T-cell (primary cell): ENCODE results near the gene NR4A1. TPM values are rescaled to one million over a fixed set of nuclear protein-coding genes. Genes with fewer than 3 reads are reported as not detected.

ENCODE experiments used
- ATAC-seq, 4 experiments: fragments of 200-7000 bp in 3 of 4; fragments of 150-1000 bp in 1 of 4; cut with Tn5 transposase; replicated peaks in 1 of 4; 1 replicate in 3 of 4; 2 replicates in 1 of 4; pipeline ENCODE4 v1.10.0; 2021; ENCODE audit warnings: moderate library complexity in 3 of 4, mild to moderate bottlenecking in 2 of 4, moderate number of reproducible peaks in 1 of 4
- CTCF ChIA-PET, 2 donors: fragments of 300-600 bp; sonication (Branson Sonifier 250); formaldehyde crosslinking; loops; one replicate each; lab custom pipeline; 2022; ENCODE audit warnings: antibody characterized with exemption in 2 of 2; lab: Charles Lee
- POLR2A ChIA-PET, 2 donors: fragments of 300-600 bp; sonication (Branson Sonifier 250); formaldehyde crosslinking; loops; one replicate each; lab custom pipeline; 2022; ENCODE audit warnings: antibody characterized with exemption in 2 of 2; lab: Charles Lee
- DNase-seq, 35 experiments: peaks; one replicate each; pipeline versions ENCODE4 v3.0.0 to v3.0.0-alpha.2; 2013 to 2023
- H3K27ac ChIP-seq: one replicate; pipeline ENCODE4 v1.5.1; 2013; ENCODE audit warnings: low read length
- H3K27me3 ChIP-seq, 2 experiments: replicated peaks in 1 of 2; 1 replicate in 1 of 2; 2 replicates in 1 of 2; pipeline versions ENCODE4 v1.6.1 to v1.7.0; 2013; ENCODE audit warnings: low read length in 1 of 2, mixed read lengths in 1 of 2; ENCODE audit not compliant: control insufficient read depth in 2 of 2, insufficient read depth in 2 of 2; ENCODE audit errors: extremely low read depth in 1 of 2
- H3K36me3 ChIP-seq, 2 donors: 1 replicate in 1 of 2; 2 replicates in 1 of 2; pipeline versions ENCODE4 v1.6.1 to v1.7.0; 2013; ENCODE audit warnings: low read length in 1 of 2; ENCODE audit not compliant: control insufficient read depth in 2 of 2, insufficient read depth in 1 of 2; ENCODE audit errors: extremely low read depth in 1 of 2
- H3K4me1 ChIP-seq, 2 experiments: 1 replicate in 1 of 2; 2 replicates in 1 of 2; pipeline versions ENCODE4 v1.6.1 to v1.7.0; 2013; ENCODE audit warnings: low read length in 2 of 2, mixed read lengths in 1 of 2; ENCODE audit not compliant: insufficient read depth in 2 of 2, control insufficient read depth in 1 of 2; ENCODE audit errors: extremely low read depth in 1 of 2
- H3K4me3 ChIP-seq, 2 donors: 1 replicate in 1 of 2; 2 replicates in 1 of 2; pipeline versions ENCODE4 v1.5.1 to v1.7.0; 2013; ENCODE audit warnings: mild to moderate bottlenecking in 2 of 2, low read length in 1 of 2, moderate library complexity in 1 of 2; ENCODE audit not compliant: control insufficient read depth in 1 of 2; ENCODE audit errors: extremely low read depth in 1 of 2
- H3K9me3 ChIP-seq: 2 replicates; pipeline ENCODE4 v1.7.0; 2013
- H3K27ac Mint-ChIP-seq, 2 donors: one replicate each; pipeline ENCODE4 v1.8.0; 2020 to 2021; ENCODE audit warnings: mild to moderate bottlenecking in 2 of 2, mixed read lengths in 2 of 2
- H3K27me3 Mint-ChIP-seq, 2 donors: one replicate each; pipeline ENCODE4 v1.8.0; 2021 to 2022; ENCODE audit warnings: mixed read lengths in 2 of 2
- H3K36me3 Mint-ChIP-seq: one replicate; pipeline ENCODE4 v1.8.0; 2021; ENCODE audit warnings: mixed read lengths
- H3K4me1 Mint-ChIP-seq, 3 donors: one replicate each; pipeline ENCODE4 v1.8.0; 2020 to 2022; ENCODE audit warnings: mixed read lengths in 3 of 3, mild to moderate bottlenecking in 1 of 3
- H3K4me3 Mint-ChIP-seq, 3 donors: one replicate each; pipeline ENCODE4 v1.8.0; 2020 to 2022; ENCODE audit warnings: mild to moderate bottlenecking in 3 of 3, mixed read lengths in 3 of 3, moderate library complexity in 3 of 3
- H3K9me3 Mint-ChIP-seq, 3 donors: one replicate each; pipeline ENCODE4 v1.8.0; 2020 to 2022; ENCODE audit warnings: mixed read lengths in 3 of 3
- WGBS: methylation state at CpG from one replicate; pipeline ENCODE4 v1.1.5; 2013; ENCODE audit warnings: missing lambda C conversion rate; ENCODE audit not compliant: insufficient coverage; 5-methylcytosine and 5-hydroxymethylcytosine counted together
- total RNA-seq, 35 experiments: library from RNA in 6 of 35; stranded (reverse) in 6 of 35; fragments of 120-200 nt in 1 of 35; gene quantifications; one replicate each; pipeline versions ENCODE4 v1.2.1 to v1.2.4 and lab custom pipeline; 2013 to 2026

NR4A1 gene
- total RNA-seq, 5 donors from 2014 or later (not counting 1 experiment from before 2014, with no cell fraction given) = 5.9 to 103 (median 7.3) TPM

DNA sequence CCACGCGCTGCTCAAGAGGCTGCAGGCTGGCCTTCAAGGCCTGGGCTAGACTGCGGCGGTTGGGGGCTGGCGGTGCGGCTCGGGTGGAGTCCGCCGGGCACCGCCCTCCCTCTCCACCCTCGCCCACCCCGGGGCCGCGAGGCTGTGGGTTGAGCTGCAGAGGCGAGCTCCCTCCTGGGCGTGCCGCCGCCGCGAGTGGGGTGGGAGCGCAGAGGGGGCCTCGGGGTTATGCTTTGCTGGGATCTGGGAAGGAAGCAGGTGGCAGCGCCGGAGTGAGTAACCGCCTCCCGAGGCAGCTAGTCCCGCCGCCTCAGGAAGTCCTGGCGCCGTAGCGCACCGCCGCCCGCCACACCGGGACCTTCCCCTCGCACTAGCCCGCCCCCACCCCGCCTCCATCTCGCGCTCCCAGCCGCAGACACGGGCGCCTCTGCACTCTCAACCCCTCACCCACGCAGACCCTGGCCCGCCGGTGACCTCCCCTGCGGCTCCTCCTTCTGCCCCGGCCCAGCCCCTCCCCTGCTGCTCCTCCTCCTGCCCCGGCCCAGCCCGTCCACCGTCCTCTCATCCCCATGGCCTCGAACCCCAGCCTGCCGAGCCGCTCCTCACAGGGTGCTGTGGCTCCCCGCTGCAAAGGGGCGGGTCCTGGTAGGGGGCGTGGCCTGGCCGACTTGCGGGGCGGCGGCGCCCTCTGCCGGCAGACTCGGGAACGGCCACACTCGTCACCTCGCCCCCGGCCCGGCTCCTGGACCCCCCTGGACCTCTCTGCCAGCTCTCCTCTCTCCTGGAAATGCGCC, 27.9 kb upstream of the NR4A1 start:
- Mint-ChIP-seq H3K9me3 (no peaks in the 10 kb centered on the region), H3K36me3 (no peaks in the 10 kb centered on the region), H3K4me1 (peaks cover 37 to 42% (median 41%) of the 10 kb centered on the region in 3 donors), H3K27me3 (no peaks in the 10 kb centered on the region), H3K27ac (peak overlapping the region; percentile 92 to 96), H3K4me3 (peak overlapping the region; percentile 74 to 85 (median 81))
- DNase-seq = peak; percentile 70 to 94 (median 88)
- Histone ChIP-seq H3K9me3 (no peaks in the 10 kb centered on the region), H3K27ac (peak overlapping the region; percentile 61), H3K27me3 (peaks cover 0 to 3% of the 10 kb centered on the region in 2 experiments), H3K4me1 (peaks cover 9 to 48% of the 10 kb centered on the region in 2 experiments), H3K36me3 (no peaks in the 10 kb centered on the region), H3K4me3 (peak overlapping the region; percentile 52 to 55)
- under 1% methylated on average over 48 of the region's 70 CpGs for WGBS
- peak; percentile 61 to 78 (median 72) for ATAC-seq
- ChIA-PET CTCF (interaction anchor here (0.5 to 5.6 kb wide), 23 partner anchors 8 to 1594 kb away, joined by 3 to 116 read pairs (median 4); partner anchors contain the start of genes ATG101 (in 1 of the 2), CSRNP2 (in 1 of the 2) and TAMALIN (in 1 of the 2)), POLR2A (interaction anchor here (0.6 to 2.4 kb wide), 8 partner anchors 11 to 1004 kb away, joined by 3 to 17 read pairs (median 8); partner anchors contain the start of gene TAMALIN (in 2 of the 2))

DNA sequence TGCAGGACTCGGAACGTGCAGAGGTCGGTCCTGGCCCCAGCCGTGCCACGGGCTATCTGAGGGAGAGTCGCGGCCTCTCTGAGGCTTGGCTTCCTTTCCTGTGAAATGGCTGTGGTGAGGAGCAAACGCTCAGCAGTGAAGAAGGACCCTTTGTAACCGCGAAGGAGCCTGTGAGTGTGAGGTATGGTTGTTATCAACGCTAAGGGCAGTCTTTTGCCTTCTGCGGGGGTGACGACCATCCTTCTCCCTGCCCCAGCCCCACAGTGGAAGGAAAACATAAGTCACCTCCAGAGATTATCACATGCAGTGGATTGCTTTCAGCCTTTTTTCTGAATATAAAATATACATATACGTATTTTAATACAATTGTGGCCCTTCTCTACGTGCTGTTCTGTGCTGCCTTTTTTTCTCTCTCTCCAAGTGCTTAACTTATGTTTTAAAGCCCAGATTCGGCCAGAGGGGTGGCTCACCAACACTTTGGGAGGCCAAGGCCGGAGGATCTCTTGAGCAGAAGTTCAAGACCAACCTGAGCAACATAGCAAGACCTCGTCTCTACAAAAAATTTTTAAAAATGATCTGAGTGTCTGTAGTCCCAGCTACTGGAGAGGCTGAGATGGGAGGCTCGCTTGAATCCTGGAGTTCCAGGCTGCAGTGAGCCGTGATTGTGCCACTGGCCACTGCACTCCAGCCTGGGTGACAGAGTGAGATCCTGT, 27.1 kb upstream of the NR4A1 start:
- H3K9me3 Mint-ChIP-seq = no peaks in the 10 kb centered on the region
- peaks cover 9 to 48% of the 10 kb centered on the region in 2 experiments for H3K4me1 ChIP-seq
- no peaks in the 10 kb centered on the region for H3K9me3 ChIP-seq
- no peak for DNase-seq
- H3K4me1 Mint-ChIP-seq = peaks cover 37 to 42% (median 41%) of the 10 kb centered on the region in 3 donors
- no peaks in the 10 kb centered on the region for H3K27me3 Mint-ChIP-seq
- no peaks in the 10 kb centered on the region for H3K36me3 ChIP-seq
- H3K4me3 Mint-ChIP-seq = peak overlapping the region; percentile 74 to 85 (median 81)
- H3K27me3 ChIP-seq = peaks cover 0 to 3% of the 10 kb centered on the region in 2 experiments
- ChIA-PET POLR2A (interaction anchor here (0.6 to 1.2 kb wide), 5 partner anchors 12 to 34 kb away, joined by 3 to 11 read pairs (median 6); no protein-coding TSS in a partner anchor), CTCF (interaction anchor here (0.6 to 5.6 kb wide), 24 partner anchors 7 to 1373 kb away, joined by 3 to 116 read pairs (median 10); partner anchors contain the start of genes TAMALIN (in 2 of the 2), ATG101 (in 1 of the 2) and NR4A1 (in 1 of the 2))
- peak overlapping the region; percentile 92 to 96 for H3K27ac Mint-ChIP-seq
- H3K4me3 ChIP-seq = peak overlapping the region; percentile 49 to 55
- ATAC-seq = peak; percentile 1 to 11 (median 6)
- 28% methylated on average over 13 of the region's 20 CpGs for WGBS
- H3K36me3 Mint-ChIP-seq = no peaks in the 10 kb centered on the region
- peak overlapping the region; percentile 61 for H3K27ac ChIP-seq

DNA sequence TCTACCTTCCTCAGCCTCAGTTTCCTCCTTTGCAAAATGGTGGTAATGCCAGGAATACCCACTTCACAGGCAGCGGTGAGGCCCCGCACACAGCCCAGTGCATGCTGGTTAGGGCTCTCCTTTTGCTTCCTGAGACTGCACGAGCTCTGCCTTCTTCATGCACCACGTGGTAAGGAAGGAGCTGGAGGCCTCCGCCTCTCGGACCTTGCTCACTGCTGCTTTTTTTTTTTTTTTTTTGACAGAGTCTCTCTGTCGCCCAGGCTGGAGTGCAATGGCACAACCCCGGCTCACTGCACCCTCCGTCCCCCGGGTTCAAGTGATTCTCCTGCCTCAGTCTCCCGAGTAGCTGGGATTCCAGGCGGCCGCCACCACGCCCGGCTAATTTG, 26.4 kb upstream of the NR4A1 start:
- Mint-ChIP-seq H3K9me3 (no peaks in the 10 kb centered on the region), H3K4me3 (peak overlapping the region; percentile 74 to 85 (median 81)), H3K27me3 (no peaks in the 10 kb centered on the region), H3K36me3 (no peaks in the 10 kb centered on the region), H3K4me1 (peaks cover 37 to 42% (median 40%) of the 10 kb centered on the region in 3 donors), H3K27ac (peak overlapping the region; percentile 92 to 96)
- Histone ChIP-seq H3K4me3 (peak overlapping the region; percentile 30 to 49), H3K27ac (peak overlapping the region; percentile 61), H3K36me3 (no peaks in the 10 kb centered on the region), H3K27me3 (peaks cover 0 to 3% of the 10 kb centered on the region in 2 experiments), H3K9me3 (no peaks in the 10 kb centered on the region), H3K4me1 (peaks cover 9 to 48% of the 10 kb centered on the region in 2 experiments)
- ChIA-PET POLR2A (interaction anchor here (0.5 to 1.6 kb wide), 7 partner anchors 18 to 1452 kb away, joined by 3 to 16 read pairs (median 6); partner anchors contain the start of genes ATG101 (in 1 of the 2), NR4A1 (in 1 of the 2) and TAMALIN (in 1 of the 2)), CTCF (interaction anchor here (0.6 to 5.6 kb wide), 47 partner anchors 9 to 1372 kb away, joined by 3 to 116 read pairs (median 5); partner anchors contain the start of genes ATG101 (in 2 of the 2), TAMALIN (in 2 of the 2), NR4A1 (in 1 of the 2) and SPRYD3 (in 1 of the 2))
- ATAC-seq (peak in 1 of 4 experiments; percentile 13), DNase-seq (peak in 2 of 35 experiments; percentile 31 to 56)
- 33% methylated on average over 10 of the region's 15 CpGs for WGBS

DNA sequence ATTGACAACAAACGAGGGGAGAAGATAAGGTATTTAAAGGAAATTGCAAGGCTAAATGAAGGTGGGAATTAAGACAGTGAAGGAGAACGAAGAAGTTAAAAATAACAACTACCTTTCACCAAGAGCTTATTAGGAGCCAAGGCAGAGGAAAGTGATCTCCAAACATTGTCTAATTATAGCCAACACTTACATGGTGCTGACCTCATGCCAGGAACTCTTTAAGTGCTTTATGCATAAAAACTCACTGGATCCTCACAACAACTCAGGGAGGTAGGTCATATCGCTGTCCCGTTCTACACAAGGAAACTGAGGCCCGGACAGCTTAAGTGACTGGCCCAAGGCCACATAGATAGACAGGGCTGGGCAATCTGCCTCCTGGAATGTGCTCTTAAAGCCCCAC, 25.0 kb upstream of the NR4A1 start:
- Histone ChIP-seq H3K9me3 (no peaks in the 10 kb centered on the region), H3K4me3 (no peak overlapping the region), H3K27me3 (no peaks in the 10 kb centered on the region), H3K36me3 (no peaks in the 10 kb centered on the region), H3K27ac (peak overlapping the region; percentile 61), H3K4me1 (peaks cover 9 to 38% of the 10 kb centered on the region in 2 experiments)
- H3K27me3 Mint-ChIP-seq = no peaks in the 10 kb centered on the region
- no peaks in the 10 kb centered on the region for H3K36me3 Mint-ChIP-seq
- peaks cover 26 to 30% (median 26%) of the 10 kb centered on the region in 3 donors for H3K4me1 Mint-ChIP-seq
- H3K27ac Mint-ChIP-seq = peak overlapping the region; percentile 92 to 96
- POLR2A ChIA-PET = interaction anchor here in 1 of 2 donors (1.6 kb wide), 1 partner anchor 26 kb away, joined by 16 read pairs; the partner anchor contains the start of gene NR4A1
- CTCF ChIA-PET = interaction anchor here (0.6 to 5.6 kb wide), 28 partner anchors 10 to 657 kb away, joined by 3 to 116 read pairs (median 7); partner anchors contain the start of genes ATG101 (in 2 of the 2), TAMALIN (in 2 of the 2) and NR4A1 (in 1 of the 2)
- H3K4me3 Mint-ChIP-seq = no peak overlapping the region
- H3K9me3 Mint-ChIP-seq = no peaks in the 10 kb centered on the region
- ATAC-seq (no peak), DNase-seq (no peak)
- WGBS = 92% methylated on average over 3 of the region's 5 CpGs

DNA sequence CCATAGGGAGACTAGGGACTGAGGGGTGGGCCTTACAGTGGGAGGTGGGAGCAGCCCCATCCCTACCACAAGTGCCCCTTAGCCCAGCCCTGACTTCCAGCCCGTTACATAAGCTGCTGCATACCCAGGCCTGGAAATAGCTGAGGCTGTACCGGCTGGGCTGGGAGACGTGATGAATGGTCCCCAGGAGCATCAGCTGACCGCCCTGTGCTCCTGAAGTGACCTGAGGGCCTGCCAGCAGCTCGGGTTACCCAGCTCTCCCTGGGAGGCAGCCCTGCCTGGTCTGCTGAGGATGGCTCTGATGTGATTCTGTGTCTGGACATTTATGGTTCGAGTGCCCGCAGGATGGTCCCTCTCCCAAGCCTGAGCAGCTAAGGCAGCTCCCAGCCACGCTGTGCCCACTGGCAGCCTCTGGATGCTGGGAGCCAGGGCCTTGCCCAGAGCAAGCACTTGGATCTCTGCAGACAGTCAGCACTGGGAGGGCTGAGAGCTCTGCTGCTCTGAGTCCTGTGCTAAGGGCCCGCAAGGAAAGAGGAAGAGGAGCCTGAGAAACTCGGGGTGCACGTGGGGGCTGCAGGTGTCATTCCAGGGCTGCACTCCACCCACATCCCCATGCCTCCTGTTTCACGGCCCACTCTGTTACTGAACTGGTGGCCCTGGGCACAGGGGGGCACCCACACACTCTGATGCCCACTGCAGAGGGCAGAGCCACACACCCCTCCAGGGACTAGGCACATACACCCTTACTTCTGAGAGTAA, 24.0 kb upstream of the NR4A1 start:
- ATAC-seq (no peak), DNase-seq (no peak)
- H3K4me1 ChIP-seq = peaks cover 9 to 40% of the 10 kb centered on the region in 2 experiments
- H3K4me3 ChIP-seq = no peak overlapping the region
- H3K27ac ChIP-seq = no peak overlapping the region
- H3K36me3 ChIP-seq = no peaks in the 10 kb centered on the region
- H3K27ac Mint-ChIP-seq = no peak overlapping the region
- no peak overlapping the region for H3K4me3 Mint-ChIP-seq
- no peaks in the 10 kb centered on the region for H3K9me3 ChIP-seq
- H3K36me3 Mint-ChIP-seq = no peaks in the 10 kb centered on the region
- H3K9me3 Mint-ChIP-seq = no peaks in the 10 kb centered on the region
- ChIA-PET POLR2A (no interaction called here), CTCF (interaction anchor here (0.6 to 5.6 kb wide), 7 partner anchors 9 to 58 kb away, joined by 3 to 116 read pairs (median 25); partner anchors contain the start of genes ATG101 (in 1 of the 2) and NR4A1 (in 1 of the 2))
- no peaks in the 10 kb centered on the region for H3K27me3 ChIP-seq
- 88% methylated on average over 9 of the region's 12 CpGs for WGBS
- no peaks in the 10 kb centered on the region for H3K27me3 Mint-ChIP-seq
- peaks cover 29 to 34% (median 29%) of the 10 kb centered on the region in 3 donors for H3K4me1 Mint-ChIP-seq
